CD8-positive, alpha-beta memory T cell (primary cell): ENCODE measurements around the gene WDR33. TPM values are rescaled to one million over a fixed set of nuclear protein-coding genes. Genes with fewer than 3 reads are reported as not detected.
A peak's percentile ranks its signal among the peaks of the same experiment; 100 is the strongest.

Experiments
- CTCF ChIA-PET: fragments of 350-600 bp; sonication (Branson Sonifier 250); formaldehyde crosslinking; loops from one replicate; lab custom pipeline; 2021; ENCODE audit warnings: antibody characterized with exemption; lab: Charles Lee
- POLR2A ChIA-PET: fragments of 350-600 bp; sonication (Branson Sonifier 250); formaldehyde crosslinking; loops from one replicate; lab custom pipeline; 2021; ENCODE audit warnings: antibody characterized with exemption; lab: Charles Lee
- DNase-seq, 5 donors: peaks; one replicate each; pipeline versions ENCODE4 v3.0.0 to v3.0.0-alpha.2; 2020 to 2022; ENCODE audit warnings: mixed read lengths in 1 of 5
- H3K27ac ChIP-seq: one replicate; pipeline ENCODE4 v1.7.0; 2013; ENCODE audit warnings: low read depth, mild to moderate bottlenecking, low read length, moderate library complexity
- H3K27me3 ChIP-seq: 2 replicates; pipeline ENCODE4 v1.7.0; 2013; ENCODE audit warnings: low read length, mild to moderate bottlenecking; ENCODE audit not compliant: insufficient read depth, poor library complexity, severe bottlenecking
- H3K36me3 ChIP-seq: 2 replicates; pipeline ENCODE4 v1.7.0; 2013; ENCODE audit warnings: mild to moderate bottlenecking, low read length, moderate library complexity; ENCODE audit not compliant: insufficient read depth
- H3K4me1 ChIP-seq: 2 replicates; pipeline ENCODE4 v1.7.0; 2013; ENCODE audit warnings: mild to moderate bottlenecking, low read length, moderate library complexity; ENCODE audit not compliant: insufficient read depth
- H3K4me3 ChIP-seq: 2 replicates; pipeline ENCODE4 v1.7.0; 2013; ENCODE audit warnings: mild to moderate bottlenecking, low read length
- H3K9me3 ChIP-seq: 2 replicates; pipeline ENCODE4 v1.7.0; 2013; ENCODE audit warnings: mild to moderate bottlenecking, low read length
- H3K27ac Mint-ChIP-seq, 8 donors: one replicate each; pipeline ENCODE4 v1.8.0; 2020 to 2021; ENCODE audit warnings: mixed read lengths in 8 of 8, mild to moderate bottlenecking in 6 of 8, inconsistent platforms in 3 of 8, moderate library complexity in 3 of 8
- H3K27me3 Mint-ChIP-seq, 2 donors: one replicate each; pipeline ENCODE4 v1.8.0; 2020 to 2021; ENCODE audit warnings: mixed read lengths in 2 of 2, mild to moderate bottlenecking in 1 of 2, moderate library complexity in 1 of 2
- H3K36me3 Mint-ChIP-seq, 3 donors: one replicate each; pipeline ENCODE4 v1.8.0; 2020 to 2021; ENCODE audit warnings: mixed read lengths in 3 of 3, inconsistent platforms in 1 of 3, mild to moderate bottlenecking in 1 of 3
- H3K4me1 Mint-ChIP-seq, 3 donors: one replicate each; pipeline ENCODE4 v1.8.0; 2020 to 2021; ENCODE audit warnings: mixed read lengths in 3 of 3, inconsistent platforms in 1 of 3, mild to moderate bottlenecking in 1 of 3
- H3K4me3 Mint-ChIP-seq, 7 donors: one replicate each; pipeline ENCODE4 v1.8.0; 2020 to 2021; ENCODE audit warnings: mixed read lengths in 7 of 7, mild to moderate bottlenecking in 6 of 7, moderate library complexity in 4 of 7, inconsistent platforms in 2 of 7
- H3K9me3 Mint-ChIP-seq, 5 donors: one replicate each; pipeline ENCODE4 v1.8.0; 2020 to 2022; ENCODE audit warnings: mixed read lengths in 5 of 5, mild to moderate bottlenecking in 3 of 5, moderate library complexity in 2 of 5, inconsistent platforms in 1 of 5
- polyA plus RNA-seq: library from polyadenylated mRNA; unstranded; fragments of 300-500 nt; fragmentation: Illumina TruSeq; gene quantifications from one replicate; pipeline ENCODE4 v1.2.3, GENCODE V29; 2021
- total RNA-seq, 2 experiments: library from RNA; stranded (reverse); gene quantifications; one replicate each; pipeline ENCODE4 v1.2.3, GENCODE V29; 2021

WDR33 gene
- total and polyA plus RNA-seq, 3 experiments from 2014 or later = 51.6 to 88.1 (median 84.8) TPM

- Histone ChIP-seq H3K4me3 (no peak overlapping the region), H3K36me3 (no peaks in the 10 kb centered on the region), H3K27ac (no peak overlapping the region), H3K4me1 (no peaks in the 10 kb centered on the region), H3K9me3 (no peaks in the 10 kb centered on the region), H3K27me3 (peaks cover 4% of the 10 kb centered on the region)
- Mint-ChIP-seq H3K27ac (no peak overlapping the region), H3K27me3 (peaks cover 11 to 21% of the 10 kb centered on the region in 2 donors), H3K9me3 (no peaks in the 10 kb centered on the region), H3K4me3 (no peak overlapping the region), H3K36me3 (no peaks in the 10 kb centered on the region), H3K4me1 (no peaks in the 10 kb centered on the region)
- CTCF ChIA-PET = no interaction called here
- DNase-seq = peak in 1 of 5 donors; percentile 39
- POLR2A ChIA-PET = no interaction called here
Observed at GRCh38 chr2:127656569-127657231, 154.3 kb downstream of the WDR33 start.

GRCh38 chr2:127655209-127656073, 155.5 kb downstream of the WDR33 start:
- no peaks in the 10 kb centered on the region for H3K36me3 Mint-ChIP-seq
- H3K4me1 Mint-ChIP-seq = no peaks in the 10 kb centered on the region
- no peak overlapping the region for H3K4me3 Mint-ChIP-seq
- Histone ChIP-seq H3K9me3 (no peaks in the 10 kb centered on the region), H3K4me3 (no peak overlapping the region), H3K4me1 (no peaks in the 10 kb centered on the region), H3K27ac (no peak overlapping the region), H3K36me3 (no peaks in the 10 kb centered on the region), H3K27me3 (no peaks in the 10 kb centered on the region)
- peaks cover 9% of the 10 kb centered on the region in 2 donors for H3K27me3 Mint-ChIP-seq
- H3K27ac Mint-ChIP-seq = no peak overlapping the region
- POLR2A ChIA-PET = no interaction called here
- H3K9me3 Mint-ChIP-seq = no peaks in the 10 kb centered on the region
- DNase-seq = peak in 1 of 5 donors; percentile 32
- CTCF ChIA-PET = interaction anchor here (0.9 kb wide), 1 partner anchor 64 kb away, joined by 3 read pairs; no protein-coding TSS in a partner anchor

- Mint-ChIP-seq H3K27me3 (peaks cover 3 to 8% of the 10 kb centered on the region in 2 donors), H3K27ac (no peak overlapping the region), H3K4me3 (no peak overlapping the region), H3K4me1 (peaks cover 0 to under 1% (median under 1%) of the 10 kb centered on the region in 3 donors), H3K36me3 (no peaks in the 10 kb centered on the region), H3K9me3 (no peaks in the 10 kb centered on the region)
- Histone ChIP-seq H3K27ac (no peak overlapping the region), H3K27me3 (no peaks in the 10 kb centered on the region), H3K36me3 (no peaks in the 10 kb centered on the region), H3K4me1 (peaks cover 1% of the 10 kb centered on the region), H3K9me3 (no peaks in the 10 kb centered on the region), H3K4me3 (no peak overlapping the region)
- ChIA-PET POLR2A (no interaction called here), CTCF (interaction anchor here (0.9 to 1.5 kb wide), 2 partner anchors 15 to 64 kb away, joined by 3 read pairs; no protein-coding TSS in a partner anchor)
- peak in 1 of 5 donors; percentile 42 for DNase-seq
Observed at GRCh38 chr2:127654838-127655175, 156.2 kb downstream of the WDR33 start.

- peaks cover 3 to 8% of the 10 kb centered on the region in 2 donors for H3K27me3 Mint-ChIP-seq
- H3K27ac Mint-ChIP-seq = no peak overlapping the region
- POLR2A ChIA-PET = no interaction called here
- Histone ChIP-seq H3K27ac (no peak overlapping the region), H3K36me3 (no peaks in the 10 kb centered on the region), H3K4me1 (peaks cover 7% of the 10 kb centered on the region), H3K9me3 (no peaks in the 10 kb centered on the region), H3K4me3 (no peak overlapping the region), H3K27me3 (no peaks in the 10 kb centered on the region)
- no peaks in the 10 kb centered on the region for H3K36me3 Mint-ChIP-seq
- no peaks in the 10 kb centered on the region for H3K9me3 Mint-ChIP-seq
- no peak overlapping the region for H3K4me3 Mint-ChIP-seq
- CTCF ChIA-PET = interaction anchor here (1.5 kb wide), 1 partner anchor 14 kb away, joined by 3 read pairs; no protein-coding TSS in a partner anchor
- H3K4me1 Mint-ChIP-seq = peaks cover 4 to 6% (median 4%) of the 10 kb centered on the region in 3 donors
- DNase-seq = peak in 1 of 5 donors; percentile 45
Observed at GRCh38 chr2:127654084-127654837, 156.7 kb downstream of the WDR33 start.

GRCh38 chr2:127653421-127654083, 157.4 kb downstream of the WDR33 start:
- Histone ChIP-seq H3K27ac (no peak overlapping the region), H3K36me3 (no peaks in the 10 kb centered on the region), H3K4me3 (no peak overlapping the region), H3K4me1 (peaks cover 10% of the 10 kb centered on the region), H3K27me3 (no peaks in the 10 kb centered on the region), H3K9me3 (no peaks in the 10 kb centered on the region)
- ChIA-PET CTCF (interaction anchor here (1.1 to 1.5 kb wide), 3 partner anchors 14 to 456 kb away, joined by 3 to 5 read pairs (median 4); no protein-coding TSS in a partner anchor), POLR2A (no interaction called here)
- Mint-ChIP-seq H3K36me3 (no peaks in the 10 kb centered on the region), H3K27ac (no peak overlapping the region), H3K27me3 (peaks cover 3 to 8% of the 10 kb centered on the region in 2 donors), H3K9me3 (no peaks in the 10 kb centered on the region), H3K4me3 (no peak overlapping the region), H3K4me1 (peaks cover 4 to 13% (median 7%) of the 10 kb centered on the region in 3 donors)
- DNase-seq = peak in 1 of 5 donors; percentile 17

GRCh38 chr2:127652786-127653357, 158.1 kb downstream of the WDR33 start:
- H3K4me3 ChIP-seq = no peak overlapping the region
- H3K36me3 ChIP-seq = no peaks in the 10 kb centered on the region
- no peaks in the 10 kb centered on the region for H3K27me3 ChIP-seq
- CTCF ChIA-PET = interaction anchor here (1.1 to 1.3 kb wide), 2 partner anchors 62 to 456 kb away, joined by 4 to 5 read pairs; no protein-coding TSS in a partner anchor
- Mint-ChIP-seq H3K4me3 (no peak overlapping the region), H3K36me3 (no peaks in the 10 kb centered on the region), H3K27me3 (peaks cover 3 to 6% of the 10 kb centered on the region in 2 donors), H3K9me3 (no peaks in the 10 kb centered on the region), H3K4me1 (peaks cover 4 to 17% (median 7%) of the 10 kb centered on the region in 3 donors), H3K27ac (no peak overlapping the region)
- POLR2A ChIA-PET = no interaction called here
- H3K4me1 ChIP-seq = peaks cover 10% of the 10 kb centered on the region
- H3K9me3 ChIP-seq = no peaks in the 10 kb centered on the region
- no peak overlapping the region for H3K27ac ChIP-seq
- no peak for DNase-seq

- POLR2A ChIA-PET = no interaction called here
Observed at GRCh38 chr2:127651971-127652550, 158.9 kb downstream of the WDR33 start.

More at GRCh38 chr2:127651971-127652550, 158.9 kb downstream of the WDR33 start:
- Mint-ChIP-seq H3K36me3 (no peaks in the 10 kb centered on the region), H3K4me1 (peaks cover 4 to 17% (median 7%) of the 10 kb centered on the region in 3 donors), H3K9me3 (no peaks in the 10 kb centered on the region), H3K27me3 (peaks cover 3 to 5% of the 10 kb centered on the region in 2 donors), H3K4me3 (no peak overlapping the region), H3K27ac (no peak overlapping the region)
- CTCF ChIA-PET = interaction anchor here (0.7 to 1.3 kb wide), 3 partner anchors 61 to 125 kb away, joined by 3 to 5 read pairs (median 4); partner anchors contain the start of gene IWS1
- DNase-seq = no peak
- Histone ChIP-seq H3K36me3 (no peaks in the 10 kb centered on the region), H3K9me3 (no peaks in the 10 kb centered on the region), H3K4me1 (peaks cover 10% of the 10 kb centered on the region), H3K27me3 (no peaks in the 10 kb centered on the region), H3K27ac (no peak overlapping the region), H3K4me3 (no peak overlapping the region)
